ENCODE measurements around the gene SERINC2.

- TF ChIP-seq CTCF (IDR thresholded peaks at IDR 0.05; ENCODE audit: insufficient read depth, low read depth, low read length) (no peak), EZH2 (IDR thresholded peaks at IDR 0.05; ENCODE audit: insufficient read depth, low read length) (no peak)
These were observed 26.3 kb downstream of the SERINC2 start for GRCh38 chr1:31439276-31439675.

Data from astrocyte (in vitro differentiated cells and primary cell).